ENCODE data around the gene EBNA1BP2. TPM values are rescaled to one million over a fixed set of nuclear protein-coding genes. Genes with fewer than 3 reads are reported as not detected.
A peak's percentile ranks its signal among the peaks of the same experiment; 100 is the strongest.

The EBNA1BP2 gene
- total and polyA plus RNA-seq, 2 donors from 2014 or later = 52.5 to 98.8 TPM

DNA sequence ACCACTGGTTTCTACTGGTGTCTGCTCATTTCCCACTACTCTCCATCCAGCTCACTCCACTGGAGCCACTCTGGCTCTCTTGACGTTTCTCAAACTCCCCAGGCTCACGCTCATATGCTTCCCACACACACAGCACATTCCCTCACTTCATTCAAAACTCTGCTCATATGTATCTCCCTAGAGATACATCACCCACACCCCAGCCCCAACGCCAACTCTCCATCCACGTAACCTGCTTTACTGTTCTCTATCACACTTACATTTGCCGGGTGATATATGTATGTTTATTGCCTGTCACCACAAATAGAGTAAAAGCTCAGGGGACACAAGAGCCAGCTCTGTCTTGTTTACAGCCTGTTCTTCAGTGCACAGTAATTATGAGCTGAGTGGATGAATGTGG is 22.2 kb downstream of the EBNA1BP2 start:
- no peak overlapping the region for H3K4me3 ChIP-seq (ENCODE audit: low read length in 3 of 3)
- TF ChIP-seq, protein P1, sequence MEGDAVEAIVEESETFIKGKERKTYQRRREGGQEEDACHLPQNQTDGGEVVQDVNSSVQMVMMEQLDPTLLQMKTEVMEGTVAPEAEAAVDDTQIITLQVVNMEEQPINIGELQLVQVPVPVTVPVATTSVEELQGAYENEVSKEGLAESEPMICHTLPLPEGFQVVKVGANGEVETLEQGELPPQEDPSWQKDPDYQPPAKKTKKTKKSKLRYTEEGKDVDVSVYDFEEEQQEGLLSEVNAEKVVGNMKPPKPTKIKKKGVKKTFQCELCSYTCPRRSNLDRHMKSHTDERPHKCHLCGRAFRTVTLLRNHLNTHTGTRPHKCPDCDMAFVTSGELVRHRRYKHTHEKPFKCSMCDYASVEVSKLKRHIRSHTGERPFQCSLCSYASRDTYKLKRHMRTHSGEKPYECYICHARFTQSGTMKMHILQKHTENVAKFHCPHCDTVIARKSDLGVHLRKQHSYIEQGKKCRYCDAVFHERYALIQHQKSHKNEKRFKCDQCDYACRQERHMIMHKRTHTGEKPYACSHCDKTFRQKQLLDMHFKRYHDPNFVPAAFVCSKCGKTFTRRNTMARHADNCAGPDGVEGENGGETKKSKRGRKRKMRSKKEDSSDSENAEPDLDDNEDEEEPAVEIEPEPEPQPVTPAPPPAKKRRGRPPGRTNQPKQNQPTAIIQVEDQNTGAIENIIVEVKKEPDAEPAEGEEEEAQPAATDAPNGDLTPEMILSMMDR (IDR thresholded peaks at IDR 0.05; ENCODE audit: borderline replicate concordance, extremely low read depth, insufficient read depth) = no peak
- H3K27ac ChIP-seq (ENCODE audit: low read depth in 2 of 2, low read length in 2 of 2) = no peak overlapping the region
- FAIRE-seq = no peak
- no peak for DNase-seq
- H3K9me3 ChIP-seq (ENCODE audit: control insufficient read depth in 2 of 3, insufficient read depth in 1 of 3, low read length in 3 of 3) = no peaks in the 10 kb centered on the region
- H3K27me3 ChIP-seq (ENCODE audit: control insufficient read depth, insufficient read depth, low read length) = no peaks in the 10 kb centered on the region
- peaks cover 0 to 3% (median 0%) of the 10 kb centered on the region in 3 donors for H3K4me1 ChIP-seq (ENCODE audit: control insufficient read depth in 2 of 3, insufficient read depth in 2 of 3, low read depth in 1 of 3, low read length in 3 of 3)
- no peak overlapping the region for H3K9ac ChIP-seq (ENCODE audit: low read length in 3 of 3)
- no peaks in the 10 kb centered on the region for H3K36me3 ChIP-seq (ENCODE audit: control insufficient read depth in 2 of 3, insufficient read depth in 3 of 3, low read length in 3 of 3)
- intact Hi-C loops (cut with DNase I) = no loop called here

DNA sequence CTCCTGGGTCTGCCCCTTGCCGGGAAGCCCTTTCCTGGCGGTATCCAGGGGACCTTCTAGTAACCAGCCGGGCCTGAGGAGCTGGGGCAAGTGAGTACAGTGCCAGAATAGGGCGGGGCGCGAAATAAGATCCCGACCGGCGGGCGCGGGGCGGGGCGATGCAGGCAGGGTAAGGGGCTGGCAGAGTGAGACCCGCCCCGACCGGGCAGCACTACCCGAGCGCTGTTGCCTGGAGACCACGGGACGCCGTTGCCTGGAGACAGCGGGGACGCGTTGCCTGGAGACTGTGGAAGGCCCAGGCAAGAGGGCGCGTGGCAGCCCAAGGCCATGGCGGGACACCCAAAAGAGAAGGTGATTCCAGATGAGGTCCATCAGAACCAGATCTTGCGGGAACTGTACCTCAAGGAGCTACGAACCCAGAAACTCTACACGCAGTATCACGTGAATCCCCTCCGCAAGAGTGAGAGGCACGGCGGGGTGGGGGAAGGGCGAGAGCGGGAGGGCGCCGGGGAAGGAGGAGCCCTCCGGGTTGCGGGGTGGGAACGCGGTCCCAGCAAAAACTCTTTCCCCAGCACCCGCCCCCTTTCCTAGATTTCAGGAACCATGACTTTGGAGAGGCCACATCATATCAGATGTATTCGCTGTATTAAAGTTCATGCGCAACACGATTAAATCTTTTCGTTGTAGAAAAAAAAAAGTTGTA is 24.3 kb downstream of the EBNA1BP2 start:
- peak overlapping the region; percentile 31 to 56 (median 55) for H3K4me3 ChIP-seq (ENCODE audit: low read length in 3 of 3)
- no peaks in the 10 kb centered on the region for H3K9me3 ChIP-seq (ENCODE audit: control insufficient read depth in 2 of 3, insufficient read depth in 1 of 3, low read length in 3 of 3)
- H3K9ac ChIP-seq (ENCODE audit: low read length in 3 of 3) = peak overlapping the region in 1 of 3 donors; percentile 34
- H3K27ac ChIP-seq (ENCODE audit: low read depth in 2 of 2, low read length in 2 of 2) = no peak overlapping the region
- TF ChIP-seq, protein P1 (IDR thresholded peaks at IDR 0.05; ENCODE audit: borderline replicate concordance, extremely low read depth, insufficient read depth) = no peak
- no peak for FAIRE-seq
- peaks cover 0 to 3% (median 0%) of the 10 kb centered on the region in 3 donors for H3K4me1 ChIP-seq (ENCODE audit: control insufficient read depth in 2 of 3, insufficient read depth in 2 of 3, low read depth in 1 of 3, low read length in 3 of 3)
- H3K36me3 ChIP-seq (ENCODE audit: control insufficient read depth in 2 of 3, insufficient read depth in 3 of 3, low read length in 3 of 3) = no peaks in the 10 kb centered on the region
- no peaks in the 10 kb centered on the region for H3K27me3 ChIP-seq (ENCODE audit: control insufficient read depth, insufficient read depth, low read length)
- intact Hi-C loops (cut with DNase I) = no loop called here
- DNase-seq = peak; percentile 93 to 97 (median 96)

DNA sequence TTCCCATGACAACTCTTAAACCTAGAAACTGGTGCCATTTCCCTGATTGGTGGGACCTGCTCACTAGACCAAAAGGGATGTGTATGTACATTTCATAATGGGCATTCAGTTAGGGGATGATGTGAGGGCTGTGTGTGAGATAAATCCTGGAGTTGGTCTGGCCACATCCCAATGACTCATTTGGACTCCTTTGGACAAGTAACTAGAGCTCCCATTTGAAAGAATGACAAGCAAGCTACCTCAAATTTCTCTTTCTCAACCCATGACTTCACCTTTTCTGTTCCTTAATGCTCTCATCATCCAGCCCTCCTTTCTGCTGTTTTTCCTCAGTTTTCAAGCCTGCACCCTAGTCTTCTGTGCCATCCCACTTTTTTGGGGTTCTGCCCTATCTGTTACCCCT is 27.9 kb downstream of the EBNA1BP2 start:
- no peak overlapping the region for H3K27ac ChIP-seq (ENCODE audit: low read depth in 2 of 2, low read length in 2 of 2)
- intact Hi-C loops (cut with DNase I) = no loop called here
- FAIRE-seq = no peak

More for the DNA sequence above, 27.9 kb downstream of the EBNA1BP2 start:
- no peak for DNase-seq
- Histone ChIP-seq H3K9me3 (ENCODE audit: control insufficient read depth in 2 of 3, insufficient read depth in 1 of 3, low read length in 3 of 3) (no peaks in the 10 kb centered on the region), H3K4me1 (ENCODE audit: control insufficient read depth in 2 of 3, insufficient read depth in 2 of 3, low read depth in 1 of 3, low read length in 3 of 3) (peaks cover 0 to 3% (median 0%) of the 10 kb centered on the region in 3 donors), H3K9ac (ENCODE audit: low read length in 3 of 3) (no peak overlapping the region), H3K36me3 (ENCODE audit: control insufficient read depth in 2 of 3, insufficient read depth in 3 of 3, low read length in 3 of 3) (no peaks in the 10 kb centered on the region), H3K27me3 (ENCODE audit: control insufficient read depth, insufficient read depth, low read length) (no peaks in the 10 kb centered on the region), H3K4me3 (ENCODE audit: low read length in 3 of 3) (no peak overlapping the region)
- TF ChIP-seq, protein P1 (IDR thresholded peaks at IDR 0.05; ENCODE audit: borderline replicate concordance, extremely low read depth, insufficient read depth) = no peak

Measured in kidney (tissue), 14 donors.